MCF 10A (cell line): ENCODE data around the gene EFNB1. TPM values are rescaled to one million over a fixed set of nuclear protein-coding genes. Genes with fewer than 3 reads are reported as not detected.
A peak's percentile ranks its signal among the peaks of the same experiment; 100 is the strongest.

Source experiments
- BruUV-seq: library from RNA; stranded (reverse); fragments of 400-500 nt; replicated peaks from 2 replicates; lab custom pipeline; 2021; lab: Mats Ljungman, UMichigan
- CTCF ChIA-PET: fragments of 300-600 bp; sonication (Branson Sonifier 250); formaldehyde crosslinking; extraction: SDS; loops from one replicate; lab custom pipeline; 2021; ENCODE audit warnings: antibody characterized with exemption, inconsistent platforms; lab: Yijun Ruan, JAX
- POLR2A ChIA-PET: fragments of 300-600, 350-650 bp; sonication (Branson Sonifier 250); formaldehyde crosslinking; extraction: SDS; loops from one replicate; lab custom pipeline; 2020; ENCODE audit warnings: antibody characterized with exemption, inconsistent platforms; lab: Yijun Ruan, JAX
- DNase-seq: peaks from one replicate; pipeline ENCODE4 v3.0.0-alpha.2; 2018; ENCODE audit not compliant: unreplicated experiment
- H3K27ac Mint-ChIP-seq: one replicate; pipeline ENCODE4 v1.8.0; 2022; ENCODE audit warnings: mild to moderate bottlenecking, low read depth, mixed read lengths; ENCODE audit not compliant: unreplicated experiment
- H3K27me3 Mint-ChIP-seq: one replicate; pipeline ENCODE4 v1.8.0; 2022; ENCODE audit warnings: mixed read lengths; ENCODE audit not compliant: insufficient read depth, unreplicated experiment
- H3K36me3 Mint-ChIP-seq: one replicate; pipeline ENCODE4 v1.8.0; 2022; ENCODE audit warnings: mild to moderate bottlenecking, moderate library complexity, mixed read lengths; ENCODE audit not compliant: insufficient read depth, unreplicated experiment
- H3K4me1 Mint-ChIP-seq: one replicate; pipeline ENCODE4 v1.8.0; 2022; ENCODE audit warnings: mixed read lengths; ENCODE audit not compliant: insufficient read depth, unreplicated experiment
- H3K4me3 Mint-ChIP-seq: one replicate; pipeline ENCODE4 v1.8.0; 2022; ENCODE audit warnings: mild to moderate bottlenecking, moderate library complexity, mixed read lengths; ENCODE audit not compliant: unreplicated experiment
- H3K9me3 Mint-ChIP-seq: one replicate; pipeline ENCODE4 v1.8.0; 2022; ENCODE audit warnings: mixed read lengths; ENCODE audit not compliant: unreplicated experiment
- intact Hi-C: fragments of 100-400 bp; cut with micrococcal nuclease; formaldehyde crosslinking; loops from 2 replicates; pipeline ENCODE4 v1.14.1; 2022
- total RNA-seq: library from RNA; stranded (reverse); gene quantifications from 2 replicates; pipeline ENCODE4 v1.2.3, GENCODE V29; 2022
- TF ChIP-seq, protein P1 (sequence below): fragments of 200-600 bp; IDR thresholded peaks from one replicate; pipeline ENCODE4 v1.8.0; 2022; ENCODE audit warnings: antibody characterized with exemption, mild to moderate bottlenecking; ENCODE audit not compliant: unreplicated experiment

EFNB1 gene
- total RNA-seq, 1 experiment from 2014 or later = 42.9 TPM

DNA sequence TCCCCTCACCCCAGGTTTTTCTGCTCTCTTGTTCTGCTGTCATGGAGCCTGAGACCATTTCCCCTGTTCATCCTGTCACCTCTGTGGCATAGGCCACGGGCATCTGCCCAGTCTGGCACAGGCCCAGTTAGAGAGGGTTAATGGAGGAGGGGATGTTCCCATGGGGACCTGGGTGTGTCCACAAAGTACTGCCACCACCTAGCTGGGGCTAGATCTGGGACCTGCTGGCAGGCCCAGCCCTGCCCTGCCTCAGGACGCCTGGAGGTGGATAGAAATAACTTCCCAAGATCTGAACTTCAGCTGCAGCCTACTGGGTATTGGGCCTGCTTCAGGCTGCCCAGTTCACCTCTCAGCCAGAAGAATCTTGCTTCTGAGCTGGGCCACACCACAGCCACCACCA lies 13.5 kb downstream of the EFNB1 start:
- CTCF ChIA-PET = interaction anchor here (0.6 to 1.9 kb wide), 5 partner anchors 9 to 376 kb away, joined by 3 to 5 read pairs (median 5); no protein-coding TSS in a partner anchor
- no TSS peak for BruUV-seq
- Mint-ChIP-seq H3K27ac (no peak overlapping the region), H3K27me3 (peaks cover 31% of the 10 kb centered on the region), H3K9me3 (no peaks in the 10 kb centered on the region), H3K4me3 (no peak overlapping the region), H3K36me3 (peaks cover 36% of the 10 kb centered on the region), H3K4me1 (peaks cover 6% of the 10 kb centered on the region)
- intact Hi-C loops = no loop called here
- TF ChIP-seq, protein P1, sequence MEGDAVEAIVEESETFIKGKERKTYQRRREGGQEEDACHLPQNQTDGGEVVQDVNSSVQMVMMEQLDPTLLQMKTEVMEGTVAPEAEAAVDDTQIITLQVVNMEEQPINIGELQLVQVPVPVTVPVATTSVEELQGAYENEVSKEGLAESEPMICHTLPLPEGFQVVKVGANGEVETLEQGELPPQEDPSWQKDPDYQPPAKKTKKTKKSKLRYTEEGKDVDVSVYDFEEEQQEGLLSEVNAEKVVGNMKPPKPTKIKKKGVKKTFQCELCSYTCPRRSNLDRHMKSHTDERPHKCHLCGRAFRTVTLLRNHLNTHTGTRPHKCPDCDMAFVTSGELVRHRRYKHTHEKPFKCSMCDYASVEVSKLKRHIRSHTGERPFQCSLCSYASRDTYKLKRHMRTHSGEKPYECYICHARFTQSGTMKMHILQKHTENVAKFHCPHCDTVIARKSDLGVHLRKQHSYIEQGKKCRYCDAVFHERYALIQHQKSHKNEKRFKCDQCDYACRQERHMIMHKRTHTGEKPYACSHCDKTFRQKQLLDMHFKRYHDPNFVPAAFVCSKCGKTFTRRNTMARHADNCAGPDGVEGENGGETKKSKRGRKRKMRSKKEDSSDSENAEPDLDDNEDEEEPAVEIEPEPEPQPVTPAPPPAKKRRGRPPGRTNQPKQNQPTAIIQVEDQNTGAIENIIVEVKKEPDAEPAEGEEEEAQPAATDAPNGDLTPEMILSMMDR = no peak
- peak; percentile 27 for DNase-seq
- POLR2A ChIA-PET = interaction anchor here (0.6 to 2.2 kb wide), 5 partner anchors 8 to 190 kb away, joined by 3 to 15 read pairs (median 4); no protein-coding TSS in a partner anchor

DNA sequence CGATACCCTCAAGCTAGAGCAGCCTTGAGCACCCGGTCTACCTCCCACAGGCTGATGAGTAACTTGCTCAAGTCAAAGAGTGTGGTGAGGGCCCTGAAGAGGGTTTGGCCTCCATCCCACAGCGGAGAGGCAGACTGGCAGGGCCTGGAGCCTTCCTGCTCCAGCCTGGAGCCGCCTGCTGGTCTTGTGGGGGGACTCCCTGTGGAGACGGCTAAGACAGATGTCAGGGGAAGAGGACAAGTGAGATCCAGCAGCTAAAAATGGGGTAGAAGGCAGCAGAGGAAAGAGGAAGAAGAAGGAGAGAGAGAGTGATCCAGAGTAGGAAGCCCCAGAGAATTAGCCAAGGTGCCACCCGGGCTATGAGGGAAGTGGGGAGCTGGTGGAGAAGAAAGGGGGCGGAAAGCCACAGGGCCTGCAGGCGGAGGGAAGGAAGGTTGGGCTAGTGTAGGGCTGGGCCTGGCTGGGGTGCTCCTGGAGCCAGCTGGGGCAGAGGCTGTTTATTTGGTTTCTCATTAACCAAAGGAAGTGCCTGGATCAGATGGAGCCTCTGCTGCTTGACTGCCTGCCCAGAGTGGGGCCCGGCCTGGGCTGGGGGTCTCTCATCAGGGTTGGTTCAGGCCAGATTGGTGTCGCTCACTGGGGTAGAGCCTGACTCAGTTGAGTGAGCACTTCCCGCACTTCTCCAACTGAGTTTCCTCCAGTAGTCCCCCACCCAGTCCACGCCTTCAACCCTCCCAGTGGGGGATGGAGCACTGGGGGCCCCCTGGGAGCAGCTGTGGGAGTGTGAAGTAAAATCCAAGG lies 14.2 kb downstream of the EFNB1 start:
- CTCF ChIA-PET = interaction anchor here (0.6 to 2.0 kb wide), 7 partner anchors 9 to 375 kb away, joined by 3 to 6 read pairs (median 3); partner anchors contain the start of gene EFNB1
- intact Hi-C loops = no loop called here
- TF ChIP-seq, protein P1 = no peak

DNA sequence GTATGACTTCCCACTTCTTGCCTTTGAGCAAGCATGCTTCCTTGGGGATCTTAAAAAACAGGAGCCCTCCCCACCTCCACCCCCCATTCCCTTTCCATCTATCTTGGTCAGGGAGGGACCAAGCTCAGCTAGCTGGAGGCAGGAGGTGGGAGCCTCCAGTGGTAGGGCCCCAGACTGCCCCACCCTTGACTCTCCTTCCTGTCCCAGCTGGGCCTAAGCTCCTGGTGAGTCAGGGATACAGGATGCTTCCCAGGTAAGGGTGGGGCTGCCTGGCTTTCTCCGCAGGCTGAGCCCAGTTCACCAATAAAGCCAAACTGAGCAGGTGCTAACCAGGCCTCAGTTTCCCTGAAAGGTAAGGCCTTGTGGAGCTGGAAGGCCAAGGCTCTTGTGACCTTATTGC lies 15.2 kb downstream of the EFNB1 start:
- intact Hi-C loops = no loop called here
- peaks cover 38% of the 10 kb centered on the region for H3K27me3 Mint-ChIP-seq
- DNase-seq = peak; percentile 44
- TF ChIP-seq, protein P1 = no peak
- no peak overlapping the region for H3K4me3 Mint-ChIP-seq
- peaks cover 36% of the 10 kb centered on the region for H3K36me3 Mint-ChIP-seq
- H3K4me1 Mint-ChIP-seq = peaks cover 6% of the 10 kb centered on the region
- ChIA-PET POLR2A (interaction anchor here (0.7 to 1.9 kb wide), 5 partner anchors 12 to 1615 kb away, joined by 3 to 5 read pairs (median 3); no protein-coding TSS in a partner anchor), CTCF (interaction anchor here (1.2 to 2.0 kb wide), 3 partner anchors 10 to 378 kb away, joined by 3 to 6 read pairs (median 5); partner anchors contain the start of gene EFNB1)
- no TSS peak for BruUV-seq
- no peaks in the 10 kb centered on the region for H3K9me3 Mint-ChIP-seq
- H3K27ac Mint-ChIP-seq = no peak overlapping the region

More for the DNA sequence above, 14.2 kb downstream of the EFNB1 start:
- Mint-ChIP-seq H3K27ac (no peak overlapping the region), H3K4me1 (peaks cover 6% of the 10 kb centered on the region), H3K27me3 (peaks cover 31% of the 10 kb centered on the region), H3K36me3 (peaks cover 36% of the 10 kb centered on the region), H3K4me3 (no peak overlapping the region), H3K9me3 (no peaks in the 10 kb centered on the region)
- no TSS peak for BruUV-seq
- peak; percentile 57 for DNase-seq
- POLR2A ChIA-PET = interaction anchor here (0.6 to 2.2 kb wide), 6 partner anchors 9 to 189 kb away, joined by 3 to 15 read pairs (median 4); no protein-coding TSS in a partner anchor

DNA sequence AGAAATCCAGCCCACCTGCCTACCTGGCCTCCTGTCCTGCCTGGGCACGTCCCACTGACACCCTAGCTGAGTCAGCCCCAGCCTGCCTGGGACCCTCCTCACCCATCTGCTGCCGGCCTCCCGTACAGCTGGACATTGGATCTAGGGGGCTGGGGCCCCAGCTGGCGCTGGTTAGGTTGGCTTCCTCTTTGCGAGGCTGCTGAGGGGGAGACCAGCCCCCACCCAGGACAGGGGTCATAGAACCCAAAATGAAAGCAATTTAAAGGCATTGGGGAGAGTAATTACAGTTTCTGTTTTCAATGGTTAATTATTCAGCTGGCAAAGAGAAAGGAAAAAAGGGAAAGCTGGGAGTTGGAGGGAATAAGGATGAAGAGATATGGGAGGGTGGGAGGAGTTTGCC lies 15.8 kb downstream of the EFNB1 start:
- intact Hi-C loops = no loop called here
- H3K36me3 Mint-ChIP-seq = peaks cover 30% of the 10 kb centered on the region
- CTCF ChIA-PET = interaction anchor here (0.9 to 2.0 kb wide), 4 partner anchors 12 to 377 kb away, joined by 3 to 6 read pairs (median 4); partner anchors contain the start of gene EFNB1

More for the DNA sequence above, 15.8 kb downstream of the EFNB1 start:
- Mint-ChIP-seq H3K27ac (no peak overlapping the region), H3K4me3 (no peak overlapping the region), H3K4me1 (peaks cover 6% of the 10 kb centered on the region), H3K9me3 (no peaks in the 10 kb centered on the region), H3K27me3 (peaks cover 43% of the 10 kb centered on the region)
- BruUV-seq = no TSS peak
- POLR2A ChIA-PET = interaction anchor here (0.7 to 1.9 kb wide), 5 partner anchors 12 to 1614 kb away, joined by 3 to 5 read pairs (median 3); no protein-coding TSS in a partner anchor
- DNase-seq = no peak
- TF ChIP-seq, protein P1 = no peak
